GM21825 (cell line): ENCODE data around the gene CLEC18B.
"Not testable (repeated sequence)": the region's sequence is repeated elsewhere in the genome, so short reads cannot be mapped to it uniquely, and the experiment has no call there.

Source experiments
- ATAC-seq: cut with Tn5 transposase; IDR thresholded peaks from one replicate; pipeline ENCODE4 v1.9.1; 2021; ENCODE audit warnings: mild to moderate bottlenecking, moderate library complexity; ENCODE audit not compliant: unreplicated experiment

The CLEC18B gene

DNA sequence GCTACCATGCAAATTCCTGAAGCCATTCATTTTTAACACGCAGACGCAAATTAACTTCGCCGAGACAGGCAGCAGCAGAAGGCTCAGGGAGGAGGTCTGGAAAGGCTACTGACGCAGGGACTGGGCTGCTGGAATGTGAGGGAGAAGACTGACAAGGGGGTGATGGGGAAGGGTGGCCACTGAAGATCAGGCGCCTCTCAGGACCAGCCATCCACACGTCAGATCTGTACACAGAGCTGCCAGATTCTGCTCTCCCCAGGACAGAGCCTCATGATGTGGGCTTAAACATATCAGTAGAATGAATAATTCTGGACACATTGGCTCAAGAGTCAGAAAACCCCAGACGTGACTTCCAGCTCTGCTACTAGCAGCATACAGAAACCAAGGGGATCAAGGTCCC lies 25.6 kb upstream of the CLEC18B start:
- ATAC-seq, result no peak

DNA sequence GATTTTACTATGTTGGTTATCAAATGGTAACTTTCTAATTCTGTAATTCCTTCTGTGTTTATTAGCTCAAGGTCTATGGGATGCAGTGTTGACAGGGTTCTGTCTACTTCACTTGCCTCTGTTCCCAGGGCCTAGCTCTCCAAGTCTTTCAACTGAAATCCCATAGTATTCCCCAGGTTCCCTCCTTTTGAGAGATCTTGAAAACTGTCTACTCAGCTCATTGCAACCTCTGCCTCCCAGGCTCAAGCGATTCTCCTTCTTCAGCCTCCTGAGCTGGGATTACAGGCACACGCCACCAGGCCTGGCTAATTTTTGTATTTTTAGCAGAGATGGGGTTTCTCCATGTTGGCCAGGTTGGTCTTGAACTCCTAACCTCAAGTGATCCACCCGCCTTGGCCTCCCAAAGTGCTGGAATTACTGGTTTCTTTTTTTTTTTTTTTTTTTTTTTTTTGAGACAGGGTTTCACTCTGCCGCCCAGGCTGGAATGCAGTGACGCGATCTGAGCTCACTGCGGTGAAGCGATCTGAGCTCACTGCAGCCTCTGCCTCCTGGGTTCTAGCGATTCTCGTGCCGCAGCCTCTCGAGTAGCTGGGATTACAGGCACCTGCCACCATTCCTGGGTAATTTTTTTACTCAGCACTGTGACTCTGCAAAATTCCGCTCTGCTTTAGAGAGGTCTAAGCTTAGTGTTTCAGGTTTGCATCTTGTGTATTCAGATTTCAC lies 22.5 kb upstream of the CLEC18B start:
- ATAC-seq, result not testable (repeated sequence)

GRCh38 chr16:74439685-74440084 lies 18.4 kb upstream of the CLEC18B start:
- ATAC-seq, result no peak

DNA sequence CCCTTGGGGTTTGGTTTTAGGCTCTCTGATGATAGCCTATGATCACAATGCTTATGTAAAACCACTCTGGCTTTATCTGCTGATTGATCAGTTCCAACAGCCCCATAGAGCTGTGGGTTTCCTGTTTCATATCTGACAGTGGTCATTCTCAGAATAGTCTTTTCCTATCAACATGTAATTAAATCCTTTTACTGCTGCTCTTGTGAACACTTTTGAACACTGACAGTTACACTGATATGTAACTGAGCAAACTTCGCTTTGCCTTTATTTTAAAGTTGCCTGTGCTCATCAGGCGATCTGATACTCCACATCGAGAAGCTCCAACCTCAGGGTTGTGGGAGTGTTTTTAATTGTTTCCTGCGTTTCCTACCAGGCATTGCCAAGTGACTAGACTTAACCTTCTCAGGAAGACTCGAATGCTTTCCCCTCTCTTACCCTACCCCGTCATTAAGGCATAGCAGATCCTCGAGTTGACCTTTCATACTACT lies 17.3 kb upstream of the CLEC18B start:
- no peak for ATAC-seq

- no peak for ATAC-seq
Observed at GRCh38 chr16:74431516-74431915, 10.2 kb upstream of the CLEC18B start.

DNA sequence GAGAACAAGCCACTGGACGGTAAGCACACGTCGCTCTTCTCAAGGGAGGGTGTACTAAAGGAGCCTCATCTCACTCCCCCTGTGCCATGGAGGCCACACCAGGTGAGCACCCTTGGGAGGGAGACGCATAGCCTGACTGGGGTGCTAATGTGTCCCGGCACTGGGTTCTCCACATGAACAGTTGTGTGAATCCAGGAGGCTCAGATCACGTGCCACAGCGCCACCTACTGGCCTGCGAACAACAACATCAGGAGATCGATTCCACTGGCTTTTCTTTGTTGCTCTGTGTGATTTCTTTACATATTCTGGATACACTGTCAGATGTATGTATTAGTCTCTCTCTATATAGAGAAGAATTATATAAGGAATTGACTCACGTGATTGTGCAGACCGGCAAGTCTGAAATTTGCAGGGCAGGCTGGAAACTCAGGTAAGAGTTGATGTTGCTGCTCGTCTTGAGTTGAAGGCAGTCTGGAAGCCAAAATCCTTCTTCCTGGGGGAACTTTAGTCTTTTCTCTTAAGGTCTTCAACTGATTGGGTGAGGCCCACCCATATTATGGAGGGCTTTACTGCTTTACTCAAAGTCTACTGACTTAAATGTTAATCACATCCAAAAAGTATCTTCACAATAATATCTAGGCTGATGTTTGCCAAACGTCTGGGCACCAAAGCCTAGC lies 8.9 kb upstream of the CLEC18B start:
- peak; percentile 66 for ATAC-seq

DNA sequence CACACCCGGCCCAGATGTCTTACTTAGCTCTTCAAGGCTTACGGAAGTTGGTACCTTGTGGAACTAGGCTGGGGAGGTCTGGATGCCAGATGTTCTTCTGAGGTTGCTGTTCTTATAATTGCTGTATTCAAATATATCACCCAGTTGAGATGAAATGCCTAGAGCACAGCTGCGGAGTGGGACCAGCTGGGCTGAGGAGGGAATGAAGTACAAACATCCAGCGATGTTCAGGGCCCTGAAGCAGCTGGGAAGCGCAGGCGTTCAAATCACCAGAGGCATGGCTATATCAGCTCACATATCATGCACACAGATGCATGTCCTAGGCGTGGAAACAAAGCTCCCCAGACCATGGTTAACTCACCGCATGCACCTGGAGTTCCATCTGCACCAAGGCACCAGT lies 7.2 kb upstream of the CLEC18B start:
- ATAC-seq, result not testable (repeated sequence)

DNA sequence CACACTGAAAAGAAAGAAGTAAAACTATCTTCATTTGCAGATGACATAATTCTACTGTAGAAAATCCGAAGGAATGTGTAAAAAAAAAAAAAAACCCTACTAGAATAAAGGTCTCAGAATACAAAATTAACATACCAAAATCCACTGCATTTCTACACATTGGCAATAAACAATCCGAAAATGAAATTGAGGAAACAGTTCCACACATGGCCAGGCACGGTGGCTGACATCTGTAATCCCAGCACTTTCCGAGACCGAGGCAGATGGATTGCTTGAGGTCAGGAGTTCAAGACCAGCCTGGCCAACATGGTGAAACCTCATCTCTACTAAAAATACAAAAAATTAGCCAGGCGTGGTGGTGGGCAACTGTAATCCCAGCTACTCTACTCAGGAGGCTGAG lies 4.5 kb upstream of the CLEC18B start:
- ATAC-seq, result not testable (repeated sequence)

DNA sequence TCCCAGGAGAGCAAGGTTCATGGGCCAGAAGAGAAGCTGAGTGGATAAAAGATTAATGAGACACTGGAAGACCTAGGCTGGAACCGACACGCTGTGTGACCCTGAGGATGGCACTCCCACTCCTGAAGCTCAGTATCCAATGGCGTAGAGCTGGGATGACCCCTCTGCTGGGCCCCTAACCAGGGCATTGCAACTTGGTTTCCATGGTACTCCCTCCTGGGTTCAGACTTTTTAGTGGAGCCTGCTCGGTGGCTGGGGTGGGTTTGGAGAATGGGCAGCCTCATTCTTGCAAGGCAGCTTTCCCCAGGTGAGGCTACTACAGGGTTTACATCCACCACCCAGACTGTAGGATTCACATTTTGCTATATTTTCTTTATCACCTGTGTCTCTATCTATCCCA lies 2.4 kb upstream of the CLEC18B start:
- not testable (repeated sequence) for ATAC-seq

GRCh38 chr16:74422086-74422485 lies 808 bp upstream of the CLEC18B start:
- not testable (repeated sequence) for ATAC-seq

DNA sequence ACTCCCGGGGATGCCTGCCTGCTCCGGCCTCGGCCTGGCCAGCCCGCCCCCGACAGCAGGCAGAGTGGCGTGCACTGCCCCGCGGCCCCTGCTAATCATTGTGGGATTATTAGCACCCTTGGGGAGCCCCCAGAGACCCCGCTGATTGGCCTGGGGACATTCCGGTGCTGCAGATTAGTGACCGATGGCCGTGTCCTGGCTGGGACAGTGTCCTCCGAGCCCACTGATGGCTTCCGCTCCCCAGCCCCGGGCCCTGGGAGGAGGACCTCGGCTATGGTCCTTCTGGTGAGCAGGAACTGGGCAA lies 156 bp upstream of the CLEC18B start:
- ATAC-seq, result not testable (repeated sequence)

DNA sequence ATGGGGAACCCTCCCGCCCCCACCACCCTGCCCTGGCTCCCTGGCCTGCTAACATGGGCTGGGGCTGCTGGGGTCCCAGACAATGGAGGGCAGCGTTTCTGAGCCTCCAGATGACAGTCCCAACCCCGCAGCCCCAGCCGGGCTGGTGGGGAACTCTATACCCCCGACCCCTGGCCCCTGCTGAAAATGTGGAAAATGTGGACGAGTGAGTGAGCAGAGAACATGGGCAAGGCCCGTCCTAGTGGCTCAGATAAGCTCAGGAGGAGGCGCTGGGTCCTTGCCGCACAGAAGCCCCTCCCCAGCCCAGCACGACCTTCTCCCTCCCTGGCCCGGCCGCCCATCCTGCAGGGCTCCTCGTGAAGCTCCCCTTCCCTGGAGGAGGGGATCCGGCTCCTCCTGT lies 1.5 kb downstream of the CLEC18B start:
- ATAC-seq, result not testable (repeated sequence)

DNA sequence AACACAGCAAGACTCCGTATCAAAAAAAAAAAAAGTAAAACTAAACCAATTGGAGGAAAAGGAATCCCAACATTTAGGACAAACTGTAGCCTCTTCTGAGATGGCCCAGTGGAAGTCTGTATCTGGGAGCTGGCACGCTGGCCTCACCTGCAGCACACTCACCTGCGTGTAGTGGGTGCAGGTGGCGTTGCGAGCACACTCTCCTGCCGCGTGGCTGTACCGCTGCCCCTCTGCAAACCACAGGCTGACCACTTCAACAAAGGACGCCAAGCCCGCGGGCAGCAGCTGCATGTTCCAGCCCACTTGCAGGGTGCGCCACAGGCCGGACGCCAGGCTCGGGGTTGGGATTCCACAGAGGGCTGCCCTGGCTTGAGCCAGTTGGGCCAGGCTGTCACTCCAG lies 3.4 kb downstream of the CLEC18B start:
- not testable (repeated sequence) for ATAC-seq

DNA sequence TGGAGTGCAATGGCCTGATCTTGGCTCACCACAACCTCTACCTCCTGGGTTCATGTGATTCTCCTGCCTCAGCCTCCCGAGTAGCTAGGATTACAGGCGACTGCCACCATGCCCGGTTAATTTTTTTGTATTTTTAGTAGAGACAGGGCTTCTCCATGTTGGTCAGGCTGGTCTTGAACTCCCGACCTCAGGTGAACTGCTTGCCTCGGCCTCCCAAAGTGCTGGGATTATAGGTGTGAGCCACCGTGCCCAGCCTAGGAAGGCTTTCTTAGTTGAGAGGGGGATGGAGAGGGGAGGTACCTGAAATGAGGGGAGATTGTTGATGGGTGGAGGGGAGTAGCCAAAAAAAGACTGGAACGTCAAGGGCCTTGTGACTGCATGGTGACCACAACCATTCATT lies 7.4 kb downstream of the CLEC18B start:
- not testable (repeated sequence) for ATAC-seq

GRCh38 chr16:74413485-74413884 lies 7.8 kb downstream of the CLEC18B start:
- not testable (repeated sequence) for ATAC-seq

GRCh38 chr16:74412775-74413390 lies 8.4 kb downstream of the CLEC18B start:
- not testable (repeated sequence) for ATAC-seq

DNA sequence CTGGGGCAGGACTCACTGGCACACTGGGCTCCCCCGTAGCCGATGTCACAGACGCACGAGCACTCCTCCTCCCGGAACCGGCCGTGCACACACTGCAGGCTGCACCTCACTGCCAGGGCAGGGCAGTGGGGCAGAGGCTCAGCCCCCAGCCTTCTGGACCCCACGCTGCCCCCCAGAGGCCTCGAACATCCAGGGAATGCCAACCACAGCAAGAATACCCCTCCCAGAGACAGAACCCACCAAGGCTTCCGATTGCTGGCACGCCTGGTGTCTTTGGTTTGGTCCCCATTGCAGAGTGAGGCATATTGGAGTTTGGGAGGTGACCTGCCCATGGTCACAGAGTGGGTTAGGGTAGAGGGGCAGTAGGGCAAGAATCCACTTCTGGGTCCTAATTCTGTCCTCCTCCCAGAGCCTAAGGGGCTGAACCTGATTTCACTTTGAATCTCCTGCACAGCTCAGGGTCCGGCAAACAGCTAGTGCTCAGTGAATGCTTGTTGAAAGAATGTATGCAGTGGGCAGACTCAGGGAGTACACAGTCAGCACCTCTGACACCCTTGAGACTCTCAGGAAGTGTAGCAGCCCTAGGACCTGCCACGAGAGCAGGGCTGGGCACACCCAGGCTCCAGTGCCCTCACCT lies 9.0 kb downstream of the CLEC18B start:
- ATAC-seq, result not testable (repeated sequence)

GRCh38 chr16:74410981-74411380 lies 10.3 kb downstream of the CLEC18B start:
- not testable (repeated sequence) for ATAC-seq

GRCh38 chr16:74410057-74410957 lies 11.0 kb downstream of the CLEC18B start:
- ATAC-seq, result not testable (repeated sequence)

DNA sequence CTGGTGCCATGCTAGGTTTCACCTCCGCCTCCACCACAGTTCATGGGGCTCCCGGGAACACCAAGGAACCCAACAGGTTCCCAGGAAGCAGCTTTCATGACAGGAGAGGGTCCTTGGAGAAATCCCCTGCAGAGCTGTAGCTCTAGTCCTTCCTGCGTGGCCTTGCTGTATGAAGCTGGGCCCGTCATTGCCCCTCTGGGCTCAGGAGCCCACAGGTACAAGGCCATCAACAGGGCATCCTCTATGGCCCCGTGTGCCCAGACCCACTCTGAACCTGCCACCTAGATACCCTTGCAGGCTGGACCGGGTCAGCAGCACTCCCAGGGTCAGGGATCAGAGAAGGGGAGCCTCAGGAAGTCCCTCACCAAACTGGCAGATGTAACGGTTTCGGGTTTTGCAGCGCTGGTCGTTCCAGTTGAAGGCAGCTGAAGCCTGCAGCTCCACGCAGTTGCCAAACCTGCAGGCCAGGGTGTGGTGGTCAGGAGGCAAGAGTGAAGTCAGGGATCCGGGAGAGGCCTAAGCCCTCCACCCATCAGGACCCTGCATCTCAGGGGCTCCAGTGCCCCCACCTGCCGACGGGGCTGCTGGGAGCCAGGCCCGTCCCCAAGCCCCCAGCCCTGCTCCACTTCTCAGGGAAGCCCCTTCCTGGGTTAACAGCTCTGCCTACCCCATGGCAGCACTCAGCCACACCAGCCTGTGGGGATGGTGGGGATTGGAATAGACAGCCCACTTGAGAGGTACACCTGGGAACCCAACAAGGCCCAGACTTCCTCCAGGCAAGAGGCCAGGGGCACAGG lies 11.9 kb downstream of the CLEC18B start:
- not testable (repeated sequence) for ATAC-seq
